NOMO-1 treated with dmso at 0.1 percent for 144 hours (cell line): ENCODE results near the gene ADAMTS13.
"Not testable (repeated sequence)": the region's sequence is repeated elsewhere in the genome, so short reads cannot be mapped to it uniquely, and the experiment has no call there.

Experiments
- DNase-seq: peaks from one replicate; lab custom pipeline; 2025; ENCODE audit not compliant: unreplicated experiment; lab: John Stamatoyannopoulos, UW

Gene ADAMTS13

GRCh38 chr9:133423216-133423615 lies 1.0 kb downstream of the ADAMTS13 start:
- no peak for DNase-seq

- DNase-seq, result no peak
These were observed 2.0 kb downstream of the ADAMTS13 start for GRCh38 chr9:133424187-133424586.

GRCh38 chr9:133425049-133425632 lies 3.0 kb downstream of the ADAMTS13 start:
- DNase-seq, result no peak

GRCh38 chr9:133426011-133426410 lies 3.8 kb downstream of the ADAMTS13 start:
- DNase-seq, result no peak

GRCh38 chr9:133427658-133428348 lies 5.6 kb downstream of the ADAMTS13 start:
- no peak for DNase-seq

- DNase-seq, result no peak
These were observed 6.5 kb downstream of the ADAMTS13 start for GRCh38 chr9:133428617-133429101.

- no peak for DNase-seq
These were observed 7.0 kb downstream of the ADAMTS13 start for GRCh38 chr9:133429214-133429613.

- DNase-seq, result no peak
These were observed 7.5 kb downstream of the ADAMTS13 start for GRCh38 chr9:133429641-133430161.

GRCh38 chr9:133430244-133430643 lies 8.1 kb downstream of the ADAMTS13 start:
- DNase-seq, result peak; percentile 2

- no peak for DNase-seq
These were observed 11.2 kb downstream of the ADAMTS13 start for GRCh38 chr9:133433351-133433843.

GRCh38 chr9:133436681-133437080 lies 14.5 kb downstream of the ADAMTS13 start:
- DNase-seq, result no peak

GRCh38 chr9:133437753-133438531 lies 15.8 kb downstream of the ADAMTS13 start:
- no peak for DNase-seq

- no peak for DNase-seq
These were observed 17.2 kb downstream of the ADAMTS13 start for GRCh38 chr9:133439337-133439736.

GRCh38 chr9:133440874-133441273 lies 18.7 kb downstream of the ADAMTS13 start:
- DNase-seq, result no peak

GRCh38 chr9:133441571-133441970 lies 19.4 kb downstream of the ADAMTS13 start:
- DNase-seq, result no peak

- no peak for DNase-seq
These were observed 21.1 kb downstream of the ADAMTS13 start for GRCh38 chr9:133443248-133443647.

- DNase-seq, result no peak
These were observed 21.8 kb downstream of the ADAMTS13 start for GRCh38 chr9:133443982-133444381.

- no peak for DNase-seq
These were observed 23.3 kb downstream of the ADAMTS13 start for GRCh38 chr9:133445293-133445969.

GRCh38 chr9:133448487-133448972 lies 26.4 kb downstream of the ADAMTS13 start:
- DNase-seq, result no peak

- no peak for DNase-seq
These were observed 27.6 kb downstream of the ADAMTS13 start for GRCh38 chr9:133449760-133450159.

- not testable (repeated sequence) for DNase-seq
These were observed 29.7 kb downstream of the ADAMTS13 start for GRCh38 chr9:133451865-133452264.
